ENCODE data around the gene CARD18.

CARD18 gene

DNA sequence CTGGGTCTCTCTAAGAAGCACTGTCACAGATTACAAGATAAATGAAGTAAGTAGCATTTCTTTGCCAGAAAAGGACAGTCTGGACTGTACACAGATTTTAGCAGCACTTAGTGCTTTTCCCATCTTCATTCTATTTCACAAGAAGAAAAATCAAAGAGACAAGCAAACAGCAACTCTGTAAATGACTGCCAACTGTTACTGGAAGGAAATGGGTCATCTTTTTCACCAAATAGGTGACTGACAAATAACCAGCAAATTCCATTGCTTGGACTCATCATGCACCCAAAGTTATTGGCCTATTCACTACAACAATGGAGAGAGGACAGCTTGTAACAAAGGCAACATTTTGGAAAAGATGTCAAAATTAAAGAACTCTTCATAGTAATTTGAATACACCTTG, 28.9 kb upstream of the CARD18 start:
- no peak for TF ChIP-seq ZFX (IDR thresholded peaks at IDR 0.05; ENCODE audit: borderline replicate concordance)
- TF ChIP-seq, protein P1, sequence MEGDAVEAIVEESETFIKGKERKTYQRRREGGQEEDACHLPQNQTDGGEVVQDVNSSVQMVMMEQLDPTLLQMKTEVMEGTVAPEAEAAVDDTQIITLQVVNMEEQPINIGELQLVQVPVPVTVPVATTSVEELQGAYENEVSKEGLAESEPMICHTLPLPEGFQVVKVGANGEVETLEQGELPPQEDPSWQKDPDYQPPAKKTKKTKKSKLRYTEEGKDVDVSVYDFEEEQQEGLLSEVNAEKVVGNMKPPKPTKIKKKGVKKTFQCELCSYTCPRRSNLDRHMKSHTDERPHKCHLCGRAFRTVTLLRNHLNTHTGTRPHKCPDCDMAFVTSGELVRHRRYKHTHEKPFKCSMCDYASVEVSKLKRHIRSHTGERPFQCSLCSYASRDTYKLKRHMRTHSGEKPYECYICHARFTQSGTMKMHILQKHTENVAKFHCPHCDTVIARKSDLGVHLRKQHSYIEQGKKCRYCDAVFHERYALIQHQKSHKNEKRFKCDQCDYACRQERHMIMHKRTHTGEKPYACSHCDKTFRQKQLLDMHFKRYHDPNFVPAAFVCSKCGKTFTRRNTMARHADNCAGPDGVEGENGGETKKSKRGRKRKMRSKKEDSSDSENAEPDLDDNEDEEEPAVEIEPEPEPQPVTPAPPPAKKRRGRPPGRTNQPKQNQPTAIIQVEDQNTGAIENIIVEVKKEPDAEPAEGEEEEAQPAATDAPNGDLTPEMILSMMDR (IDR thresholded peaks at IDR 0.05): no peak
- H3K27ac ChIP-seq: no peak overlapping the region

DNA sequence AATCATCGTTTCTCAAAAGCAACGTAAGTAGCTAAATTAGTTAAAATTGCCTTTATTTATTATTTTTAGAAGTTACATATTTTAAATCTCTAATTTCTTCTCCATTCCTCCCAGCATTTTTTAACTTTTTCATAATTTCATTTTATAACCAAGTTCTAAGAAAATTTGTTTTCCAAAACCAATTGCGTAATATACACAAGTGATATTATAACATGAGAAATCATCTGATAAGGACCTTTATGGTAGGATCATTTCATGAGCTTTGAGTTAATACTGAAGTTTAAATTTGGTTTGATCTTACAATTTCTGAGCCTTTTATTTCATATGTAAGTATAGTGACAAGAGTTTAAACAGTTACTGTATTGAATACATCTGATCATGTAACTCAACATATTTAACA, 27.7 kb upstream of the CARD18 start:
- H3K27ac ChIP-seq: no peak overlapping the region
- TF ChIP-seq, protein P1 (IDR thresholded peaks at IDR 0.05): no peak
- TF ChIP-seq ZFX (IDR thresholded peaks at IDR 0.05; ENCODE audit: borderline replicate concordance): no peak

DNA sequence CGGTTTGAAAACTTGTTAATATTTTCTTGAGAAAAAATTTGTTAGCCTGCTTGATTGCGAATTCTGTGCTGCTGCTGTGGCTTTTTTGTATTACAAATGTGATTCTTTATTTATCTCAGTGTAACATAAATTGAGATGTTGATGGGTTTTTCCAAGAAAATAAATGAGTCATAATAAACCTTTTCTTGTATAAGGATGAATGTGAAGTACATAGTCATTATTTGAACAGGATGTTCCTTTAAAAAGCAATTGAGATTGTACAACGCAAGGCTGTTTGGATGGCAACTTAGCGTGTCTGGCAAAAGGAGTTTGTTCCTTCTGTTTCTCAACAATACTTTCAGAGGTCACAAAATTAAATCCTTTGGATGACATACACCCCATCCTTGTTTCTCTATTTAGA, 24.6 kb upstream of the CARD18 start:
- H3K27ac ChIP-seq: no peak overlapping the region
- no peak for TF ChIP-seq ZFX (IDR thresholded peaks at IDR 0.05; ENCODE audit: borderline replicate concordance)
- TF ChIP-seq, protein P1 (IDR thresholded peaks at IDR 0.05): no peak

DNA sequence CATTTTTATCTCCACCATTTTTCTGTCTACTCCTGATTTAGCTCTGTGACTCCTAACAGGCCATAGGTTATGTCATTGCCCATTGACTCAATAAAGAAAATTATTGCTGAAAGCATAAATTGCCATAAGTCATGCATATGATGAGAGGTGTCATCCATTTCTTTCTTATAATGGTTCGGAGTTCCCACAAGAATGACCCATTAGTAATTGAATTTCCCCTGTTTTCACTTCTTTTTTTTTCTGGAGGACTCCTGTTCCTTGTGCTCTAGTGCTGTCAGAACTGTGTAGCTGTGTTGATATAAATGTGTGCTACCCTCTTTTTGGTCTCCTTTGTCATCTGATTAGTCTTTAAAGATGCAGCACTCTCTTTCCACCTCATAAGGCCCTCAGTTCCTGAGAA, 22.9 kb upstream of the CARD18 start:
- TF ChIP-seq, protein P1 (IDR thresholded peaks at IDR 0.05): no peak
- TF ChIP-seq ZFX (IDR thresholded peaks at IDR 0.05; ENCODE audit: borderline replicate concordance): no peak
- H3K27ac ChIP-seq: no peak overlapping the region

DNA sequence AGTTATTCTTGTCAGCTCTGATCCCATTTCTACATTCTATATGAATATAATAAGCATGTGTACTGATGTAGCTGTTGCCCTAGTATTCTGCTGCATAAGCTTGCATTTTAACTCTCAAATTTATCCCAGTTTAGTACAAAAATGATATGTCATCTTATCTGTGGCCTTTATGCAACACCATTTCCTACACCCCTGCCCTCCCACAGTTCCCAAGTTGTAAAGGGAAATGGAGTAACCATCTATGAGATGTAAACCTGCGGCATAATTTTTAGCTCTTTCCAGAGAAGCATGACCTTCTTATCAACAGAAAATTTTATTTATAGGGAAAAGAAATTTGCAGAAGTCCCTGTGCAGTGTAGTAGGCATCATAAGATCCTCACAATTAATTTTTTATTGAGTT, 18.9 kb upstream of the CARD18 start:
- no peak overlapping the region for H3K27ac ChIP-seq

DNA sequence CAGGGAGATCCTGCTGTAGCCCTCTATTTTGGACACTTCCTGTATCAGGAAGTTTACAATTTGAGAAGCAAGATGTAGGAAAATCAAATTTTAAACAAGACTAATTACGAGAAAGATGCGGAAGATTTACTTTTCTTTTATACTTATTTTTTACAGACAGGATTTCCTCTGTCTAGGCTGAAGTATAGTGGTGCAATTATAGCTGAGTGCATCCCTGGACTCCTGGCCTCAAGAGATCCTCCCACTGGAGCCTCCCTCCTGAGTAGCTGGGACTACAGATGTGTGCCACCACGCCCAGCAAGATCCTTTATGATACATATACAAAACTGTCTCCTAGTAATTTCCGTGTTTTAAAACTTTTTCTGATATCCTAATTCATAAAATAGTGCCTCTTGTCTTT, 17.2 kb upstream of the CARD18 start:
- no peak overlapping the region for H3K27ac ChIP-seq
- TF ChIP-seq, protein P1 (IDR thresholded peaks at IDR 0.05): no peak
- no peak for TF ChIP-seq ZFX (IDR thresholded peaks at IDR 0.05; ENCODE audit: borderline replicate concordance)

More for the DNA sequence above, 18.9 kb upstream of the CARD18 start:
- no peak for TF ChIP-seq ZFX (IDR thresholded peaks at IDR 0.05; ENCODE audit: borderline replicate concordance)
- TF ChIP-seq, protein P1 (IDR thresholded peaks at IDR 0.05): no peak

DNA sequence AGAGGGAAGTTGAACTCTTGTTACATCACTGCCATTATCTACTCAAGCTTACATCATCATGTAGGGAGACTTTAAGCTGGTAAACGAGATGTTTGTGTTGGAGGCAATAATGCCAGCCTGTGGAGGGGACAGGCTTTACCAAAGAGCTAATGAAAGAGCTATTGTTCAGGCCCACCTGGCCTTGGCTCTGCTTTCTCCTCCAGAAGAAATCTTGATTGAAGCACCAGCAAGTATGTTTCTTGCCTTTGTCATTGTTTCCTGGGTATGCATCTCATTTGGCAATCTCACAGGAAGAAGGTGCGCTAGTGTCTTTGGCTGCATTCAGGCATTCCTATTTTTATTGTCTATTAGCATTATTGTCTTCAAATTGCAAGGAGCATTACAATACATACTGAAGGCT, 16.7 kb upstream of the CARD18 start:
- no peak overlapping the region for H3K27ac ChIP-seq
- no peak for TF ChIP-seq ZFX (IDR thresholded peaks at IDR 0.05; ENCODE audit: borderline replicate concordance)
- TF ChIP-seq, protein P1 (IDR thresholded peaks at IDR 0.05): no peak

Data from 22Rv1 (cell line).